Measurements from ENCODE around the gene ACAT2.
"Not testable (repeated sequence)": the region's sequence is repeated elsewhere in the genome, so short reads cannot be mapped to it uniquely, and the experiment has no call there.

ACAT2 gene

GRCh38 chr6:159772196-159772595 is 10.4 kb downstream of the ACAT2 start:
- no peak for DNase-seq (ENCODE audit: low read depth)

- no peak for DNase-seq (ENCODE audit: low read depth)
These were observed 15.5 kb downstream of the ACAT2 start for GRCh38 chr6:159777240-159777904.

GRCh38 chr6:159778131-159778530 is 16.3 kb downstream of the ACAT2 start:
- DNase-seq (ENCODE audit: low read depth) = no peak

GRCh38 chr6:159778542-159779103 is 16.8 kb downstream of the ACAT2 start:
- no peak for DNase-seq (ENCODE audit: low read depth)

- DNase-seq (ENCODE audit: low read depth) = no peak
These were observed 26.4 kb downstream of the ACAT2 start for GRCh38 chr6:159788276-159788675.

GRCh38 chr6:159788753-159789376 is 27.0 kb downstream of the ACAT2 start:
- DNase-seq (ENCODE audit: low read depth) = no peak

- DNase-seq (ENCODE audit: low read depth) = peak; percentile 98
These were observed 27.7 kb downstream of the ACAT2 start, which contains the start of gene TCP1 for GRCh38 chr6:159789377-159790148. TSS of gene TCP1 (minus strand) at chr6:159789602. CDS start at chr6:159789468, 134 bp downstream.

- DNase-seq (ENCODE audit: low read depth) = peak; percentile 87
These were observed 28.5 kb downstream of the ACAT2 start, which contains the start of gene MRPL18 for GRCh38 chr6:159790149-159790955. TSS of gene MRPL18 (plus strand) at chr6:159790467. CDS start at chr6:159790588, 121 bp downstream.

GRCh38 chr6:159790956-159791598 is 29.2 kb downstream of the ACAT2 start:
- no peak for DNase-seq (ENCODE audit: low read depth)

- DNase-seq (ENCODE audit: low read depth) = not testable (repeated sequence)
These were observed 33.1 kb downstream of the ACAT2 start for GRCh38 chr6:159794976-159795375.

GRCh38 chr6:159797554-159797953 is 35.7 kb downstream of the ACAT2 start:
- DNase-seq (ENCODE audit: low read depth) = no peak

- no peak for DNase-seq (ENCODE audit: low read depth)
These were observed 38.5 kb downstream of the ACAT2 start, which contains the start of gene PNLDC1 for GRCh38 chr6:159800141-159800865. TSS of gene PNLDC1 (plus strand) at chr6:159800276. CDS start at chr6:159800308, 32 bp downstream.

- no peak for DNase-seq (ENCODE audit: low read depth)
These were observed 40.1 kb downstream of the ACAT2 start for GRCh38 chr6:159801935-159802334.

- no peak for DNase-seq (ENCODE audit: low read depth)
These were observed 42.7 kb downstream of the ACAT2 start for GRCh38 chr6:159804504-159804903.

GRCh38 chr6:159805440-159806020 is 43.7 kb downstream of the ACAT2 start:
- no peak for DNase-seq (ENCODE audit: low read depth)

GRCh38 chr6:159806021-159806458 is 44.2 kb downstream of the ACAT2 start:
- no peak for DNase-seq (ENCODE audit: low read depth)

- DNase-seq (ENCODE audit: low read depth) = no peak
These were observed 45.5 kb downstream of the ACAT2 start for GRCh38 chr6:159807150-159807858.

GRCh38 chr6:159808647-159809046 is 46.8 kb downstream of the ACAT2 start:
- no peak for DNase-seq (ENCODE audit: low read depth)

GRCh38 chr6:159809149-159809548 is 47.3 kb downstream of the ACAT2 start:
- no peak for DNase-seq (ENCODE audit: low read depth)

Data from HS-5 (cell line).